Aorta (tissue), 5 donors: ENCODE data around the gene SPATS2L. TPM values are rescaled to one million over a fixed set of nuclear protein-coding genes. Genes with fewer than 3 reads are reported as not detected.

ENCODE experiments used
- ATAC-seq: fragments of 200-7000 bp; cut with Tn5 transposase; one replicate; pipeline ENCODE4 v1.9.1; 2022; ENCODE audit warnings: moderate library complexity; ENCODE audit not compliant: low FRiP score
- DNase-seq, 2 donors: peaks; one replicate each; pipeline ENCODE4 v3.0.0-alpha.2; 2020
- H3K27ac ChIP-seq, 2 donors: one replicate each; pipeline ENCODE4 v1.5.1; 2013; ENCODE audit warnings: low read length in 2 of 2, mild to moderate bottlenecking in 2 of 2, moderate library complexity in 2 of 2, control low read depth in 1 of 2, inconsistent platforms in 1 of 2, low read depth in 1 of 2
- H3K27me3 ChIP-seq, 2 donors: one replicate each; pipeline ENCODE4 v1.6.1; 2013; ENCODE audit warnings: control low read depth in 1 of 2, low read length in 1 of 2, mild to moderate bottlenecking in 1 of 2, moderate library complexity in 1 of 2; ENCODE audit not compliant: insufficient read depth in 2 of 2, control insufficient read depth in 1 of 2
- H3K36me3 ChIP-seq, 2 donors: one replicate each; pipeline ENCODE4 v1.6.1; 2013; ENCODE audit warnings: control low read depth in 1 of 2, low read length in 1 of 2, mild to moderate bottlenecking in 1 of 2; ENCODE audit not compliant: insufficient read depth in 2 of 2, control insufficient read depth in 1 of 2
- H3K4me1 ChIP-seq, 2 donors: one replicate each; pipeline ENCODE4 v1.6.1; 2013; ENCODE audit warnings: low read length in 2 of 2, control low read depth in 1 of 2, mild to moderate bottlenecking in 1 of 2, moderate library complexity in 1 of 2; ENCODE audit not compliant: insufficient read depth in 2 of 2, control insufficient read depth in 1 of 2
- H3K4me3 ChIP-seq, 2 donors: one replicate each; pipeline ENCODE4 v1.5.1; 2013; ENCODE audit warnings: low read length in 2 of 2, control low read depth in 1 of 2, mild to moderate bottlenecking in 1 of 2
- H3K9me3 ChIP-seq: one replicate; pipeline ENCODE4 v1.6.1; 2013; ENCODE audit warnings: mild to moderate bottlenecking, low read length; ENCODE audit not compliant: control insufficient read depth
- whole genome bisulfite sequencing, 2 donors: extraction: QIAGEN DNeasy Blood & Tissue Kit; methylation state at CpG; one replicate each; pipeline ENCODE4 v1.1.7; 2013; 5-methylcytosine and 5-hydroxymethylcytosine counted together
- intact Hi-C, 2 donors: fragments of 100-400 bp; cut with DNase I; formaldehyde crosslinking; loops; one replicate each; pipeline versions ENCODE4 v1.14.2 to v1.15.0; 2022
- polyA plus RNA-seq, 2 donors: library from polyadenylated mRNA; stranded (reverse); fragments of 200-250 nt; gene quantifications; one replicate each; pipeline ENCODE4 v1.2.3, GENCODE V29; 2013
- total RNA-seq, 2 donors: library from RNA; stranded (reverse); fragmentation: NEBNext Ultra II Directional; extraction: Animal tissue kit (Norgen Biotek cat#: 25700); gene quantifications; one replicate each; pipeline ENCODE4 v1.2.1, GENCODE V29; 2021
- donor health status: healthy with polysubstance abuse.
- donor health status: Bipolar disorder and iron deficiency.
- donor health status: DM: no; HTN: no; CAD: no.
- donor health status: DM: no; HTN: no; CAD: no.
- donor health status: DM: yes; HTN: yes; CAD: no.

The SPATS2L gene
- total and polyA plus RNA-seq, 4 donors = 45.0 to 82.0 (median 63.7) TPM

- intact Hi-C loops = loop anchor here in 1 of 2 donors (10.0 kb wide), 2 partner anchors 104 to 174 kb away; no protein-coding TSS in a partner anchor
These were observed 5.7 kb upstream of the SPATS2L start for GRCh38 chr2:200300638-200301314.

GRCh38 chr2:200301953-200302858 is 4.3 kb upstream of the SPATS2L start:
- DNase-seq (no peak), ATAC-seq (no peak)
- H3K36me3 ChIP-seq = no peaks in the 10 kb centered on the region
- H3K4me1 ChIP-seq = no peaks in the 10 kb centered on the region
- intact Hi-C loops = loop anchor here in 1 of 2 donors (10.0 kb wide), 2 partner anchors 103 to 173 kb away; no protein-coding TSS in a partner anchor
- H3K4me3 ChIP-seq = no peak overlapping the region
- no peaks in the 10 kb centered on the region for H3K27me3 ChIP-seq
- H3K27ac ChIP-seq = no peak overlapping the region
- 73 to 87% methylated on average over 3 of the region's 3 CpGs for WGBS, 2 donors
- no peaks in the 10 kb centered on the region for H3K9me3 ChIP-seq

More at GRCh38 chr2:200300638-200301314, 5.7 kb upstream of the SPATS2L start:
- DNase-seq (no peak), ATAC-seq (no peak)
- WGBS, 2 donors = 72% methylated on average over 4 of the region's 4 CpGs
- Histone ChIP-seq H3K27ac (no peak overlapping the region), H3K4me1 (peaks cover 0 to 2% of the 10 kb centered on the region in 2 donors), H3K36me3 (no peaks in the 10 kb centered on the region), H3K9me3 (no peaks in the 10 kb centered on the region), H3K27me3 (no peaks in the 10 kb centered on the region), H3K4me3 (no peak overlapping the region)

GRCh38 chr2:200302940-200303727 is 3.4 kb upstream of the SPATS2L start:
- no peaks in the 10 kb centered on the region for H3K36me3 ChIP-seq
- H3K9me3 ChIP-seq = no peaks in the 10 kb centered on the region
- intact Hi-C loops = loop anchor here in 1 of 2 donors (10.0 kb wide), 2 partner anchors 102 to 172 kb away; no protein-coding TSS in a partner anchor
- H3K27ac ChIP-seq = no peak overlapping the region
- DNase-seq (no peak), ATAC-seq (no peak)
- WGBS, 2 donors = 84% methylated on average over 9 of the region's 9 CpGs
- no peak overlapping the region for H3K4me3 ChIP-seq
- H3K4me1 ChIP-seq = no peaks in the 10 kb centered on the region
- H3K27me3 ChIP-seq = no peaks in the 10 kb centered on the region

GRCh38 chr2:200305797-200306195 is 697 bp upstream of the SPATS2L start:
- intact Hi-C loops = loop anchor here in 1 of 2 donors (2.0 to 10.0 kb wide), 3 partner anchors 73 to 169 kb away; no protein-coding TSS in a partner anchor
- H3K27me3 ChIP-seq = no peaks in the 10 kb centered on the region
- 0 to 1% methylated on average over 14 of the region's 14 CpGs for WGBS, 2 donors

GRCh38 chr2:200306931-200307723 is 634 bp downstream of the SPATS2L start:
- Histone ChIP-seq H3K4me1 (peaks cover 0 to 5% of the 10 kb centered on the region in 2 donors), H3K9me3 (no peaks in the 10 kb centered on the region), H3K27me3 (no peaks in the 10 kb centered on the region), H3K27ac (peak overlapping the region; percentile 59 to 74), H3K36me3 (no peaks in the 10 kb centered on the region), H3K4me3 (peak overlapping the region; percentile 77 to 93)
- peak; percentile 62 to 83 for DNase-seq
- ATAC-seq = peak; percentile 67
- intact Hi-C loops = loop anchor here in 1 of 2 donors (2.0 to 10.0 kb wide), 3 partner anchors 72 to 168 kb away; no protein-coding TSS in a partner anchor
- WGBS, 2 donors = 0% methylated on average over 104 to 120 of the region's 120 CpGs

More at GRCh38 chr2:200305797-200306195, 697 bp upstream of the SPATS2L start:
- peak; percentile 48 for ATAC-seq
- no peaks in the 10 kb centered on the region for H3K36me3 ChIP-seq
- peak overlapping the region; percentile 69 to 74 for H3K27ac ChIP-seq
- H3K4me1 ChIP-seq = peaks cover 0 to 2% of the 10 kb centered on the region in 2 donors
- peak; percentile 65 to 78 for DNase-seq
- no peaks in the 10 kb centered on the region for H3K9me3 ChIP-seq
- peak overlapping the region; percentile 77 to 93 for H3K4me3 ChIP-seq

- no peaks in the 10 kb centered on the region for H3K9me3 ChIP-seq
- H3K4me3 ChIP-seq = peak overlapping the region; percentile 77 to 93
- H3K4me1 ChIP-seq = peaks cover 0 to 5% of the 10 kb centered on the region in 2 donors
- no peaks in the 10 kb centered on the region for H3K27me3 ChIP-seq
- WGBS, 2 donors = 1 to 2% methylated on average over 20 of the region's 20 CpGs
- no peaks in the 10 kb centered on the region for H3K36me3 ChIP-seq
- intact Hi-C loops = loop anchor here in 1 of 2 donors (2.0 to 10.0 kb wide), 3 partner anchors 71 to 167 kb away; no protein-coding TSS in a partner anchor
- no peak for ATAC-seq
- H3K27ac ChIP-seq = peak overlapping the region in 1 of 2 donors; percentile 59
- no peak for DNase-seq
These were observed 1.4 kb downstream of the SPATS2L start for GRCh38 chr2:200307724-200308545.
